SK-N-SH treated with all-trans-retinoic acid at 6 μM for 48 hours (cell line): ENCODE measurements around the gene KCNK3.

Source experiments
- ARNTL ChIP-seq: fragments of 450-650 bp; formaldehyde crosslinking; IDR thresholded peaks from 2 replicates; pipeline ENCODE4 v1.5.0; 2020; ENCODE audit warnings: low read depth, mild to moderate bottlenecking, moderate library complexity, borderline replicate concordance
- GLIS3 ChIP-seq: fragments of 250-450 bp; sonication (Bioruptor Pico); IDR thresholded peaks from 2 replicates; pipeline ENCODE4 v1.5.0; 2020; ENCODE audit warnings: mild to moderate bottlenecking, moderate library complexity
- OSR1 ChIP-seq: fragments of 250-450 bp; sonication (Bioruptor Pico); IDR thresholded peaks from 2 replicates; pipeline ENCODE4 v1.8.0; 2022; ENCODE audit warnings: moderate library complexity, mild to moderate bottlenecking, inconsistent platforms
- PATZ1 ChIP-seq: fragments of 250-450 bp; sonication (Bioruptor Pico); IDR thresholded peaks from 2 replicates; pipeline ENCODE4 v1.8.0; 2020; ENCODE audit warnings: mild to moderate bottlenecking, moderate library complexity, borderline replicate concordance
- PPARA ChIP-seq: fragments of 250-450 bp; sonication (Bioruptor Pico); IDR thresholded peaks from 2 replicates; pipeline ENCODE4 v1.5.0; 2020; ENCODE audit warnings: mild to moderate bottlenecking, borderline replicate concordance
- SNAI2 ChIP-seq: fragments of 250-450 bp; sonication (Bioruptor Pico); IDR thresholded peaks from 2 replicates; pipeline ENCODE4 v1.5.0; 2020; ENCODE audit warnings: mild to moderate bottlenecking, moderate library complexity
- TCF4 ChIP-seq: fragments of 250-450 bp; sonication (Bioruptor Pico); IDR thresholded peaks from 2 replicates; pipeline ENCODE4 v1.8.0; 2021; ENCODE audit warnings: mild to moderate bottlenecking, moderate library complexity, borderline replicate concordance
- ZC3H10 ChIP-seq: fragments of 250-450 bp; sonication (Bioruptor Pico); IDR thresholded peaks from 2 replicates; pipeline ENCODE4 v1.5.1; 2021; ENCODE audit warnings: mild to moderate bottlenecking, moderate library complexity
- ZFP3 ChIP-seq: fragments of 250-450 bp; sonication (Bioruptor Pico); IDR thresholded peaks from 2 replicates; pipeline ENCODE4 v1.5.0; 2020; ENCODE audit warnings: mild to moderate bottlenecking, moderate library complexity
- ZFP30 ChIP-seq: fragments of 450-650 bp; formaldehyde crosslinking; IDR thresholded peaks from 2 replicates; pipeline ENCODE4 v1.5.0; 2022; ENCODE audit warnings: mild to moderate bottlenecking, moderate library complexity
- ZNF565 ChIP-seq: fragments of 450-650 bp; formaldehyde crosslinking; conservative IDR thresholded peaks from 2 replicates; pipeline ENCODE4 v1.5.0; 2020; ENCODE audit warnings: low read depth, mild to moderate bottlenecking, moderate library complexity
- TF ChIP-seq, protein P1 (sequence below): fragments of 250-450 bp; sonication (Bioruptor Pico); IDR thresholded peaks from 2 replicates; pipeline ENCODE4 v1.5.0; 2020; ENCODE audit warnings: mild to moderate bottlenecking, moderate library complexity

- no peak for TF ChIP-seq ZFP3 (CRISPR knock-in tag)
- no peak for TF ChIP-seq ARNTL (CRISPR knock-in tag)
- TF ChIP-seq TCF4 (CRISPR knock-in tag) = no peak
- TF ChIP-seq PPARA (CRISPR knock-in tag) = no peak
- no peak for TF ChIP-seq PATZ1 (CRISPR knock-in tag)
- no peak for TF ChIP-seq ZC3H10
- TF ChIP-seq, protein P1, sequence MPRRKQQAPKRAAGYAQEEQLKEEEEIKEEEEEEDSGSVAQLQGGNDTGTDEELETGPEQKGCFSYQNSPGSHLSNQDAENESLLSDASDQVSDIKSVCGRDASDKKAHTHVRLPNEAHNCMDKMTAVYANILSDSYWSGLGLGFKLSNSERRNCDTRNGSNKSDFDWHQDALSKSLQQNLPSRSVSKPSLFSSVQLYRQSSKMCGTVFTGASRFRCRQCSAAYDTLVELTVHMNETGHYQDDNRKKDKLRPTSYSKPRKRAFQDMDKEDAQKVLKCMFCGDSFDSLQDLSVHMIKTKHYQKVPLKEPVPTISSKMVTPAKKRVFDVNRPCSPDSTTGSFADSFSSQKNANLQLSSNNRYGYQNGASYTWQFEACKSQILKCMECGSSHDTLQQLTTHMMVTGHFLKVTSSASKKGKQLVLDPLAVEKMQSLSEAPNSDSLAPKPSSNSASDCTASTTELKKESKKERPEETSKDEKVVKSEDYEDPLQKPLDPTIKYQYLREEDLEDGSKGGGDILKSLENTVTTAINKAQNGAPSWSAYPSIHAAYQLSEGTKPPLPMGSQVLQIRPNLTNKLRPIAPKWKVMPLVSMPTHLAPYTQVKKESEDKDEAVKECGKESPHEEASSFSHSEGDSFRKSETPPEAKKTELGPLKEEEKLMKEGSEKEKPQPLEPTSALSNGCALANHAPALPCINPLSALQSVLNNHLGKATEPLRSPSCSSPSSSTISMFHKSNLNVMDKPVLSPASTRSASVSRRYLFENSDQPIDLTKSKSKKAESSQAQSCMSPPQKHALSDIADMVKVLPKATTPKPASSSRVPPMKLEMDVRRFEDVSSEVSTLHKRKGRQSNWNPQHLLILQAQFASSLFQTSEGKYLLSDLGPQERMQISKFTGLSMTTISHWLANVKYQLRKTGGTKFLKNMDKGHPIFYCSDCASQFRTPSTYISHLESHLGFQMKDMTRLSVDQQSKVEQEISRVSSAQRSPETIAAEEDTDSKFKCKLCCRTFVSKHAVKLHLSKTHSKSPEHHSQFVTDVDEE (CRISPR knock-in tag) = no peak
- TF ChIP-seq ZNF565 = no peak
- TF ChIP-seq ZFP30 (CRISPR knock-in tag) = no peak
- TF ChIP-seq GLIS3 (CRISPR knock-in tag) = no peak
- TF ChIP-seq SNAI2 (CRISPR knock-in tag) = no peak
- no peak for TF ChIP-seq OSR1 (CRISPR knock-in tag)
These were observed 87.8 kb downstream of the KCNK3 start for GRCh38 chr2:26780203-26780760.
